ENCODE results near the gene RBMS3. TPM values are rescaled to one million over a fixed set of nuclear protein-coding genes. Genes with fewer than 3 reads are reported as not detected.

The RBMS3 gene
- total and polyA plus RNA-seq, 12 donors = 8.7 to 90.1 (median 51.2) TPM

DNA sequence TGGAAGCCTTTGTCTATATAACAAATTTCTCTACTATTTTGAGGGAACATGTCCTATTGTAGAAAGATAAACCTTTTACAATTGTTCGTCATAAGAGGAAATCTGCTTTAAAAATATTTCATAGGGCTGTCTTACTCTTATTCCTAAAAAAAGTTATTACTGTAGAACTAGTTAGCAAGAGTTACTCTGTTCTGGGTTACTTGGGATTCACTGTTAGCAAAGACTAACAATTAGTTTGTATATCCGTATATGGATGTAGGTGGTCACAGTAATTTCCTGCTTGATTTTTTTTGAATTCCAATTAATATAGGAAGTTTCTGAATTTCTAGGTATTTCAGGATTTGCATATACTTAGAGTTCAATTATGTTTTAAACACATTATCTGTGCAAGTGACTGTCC is 413.5 kb downstream of the RBMS3 start:
- Histone ChIP-seq H3K4me1 (replicated peaks in 1 of 2) (peaks cover 0 to 29% of the 10 kb centered on the region in 2 donors), H3K4me3 (no peak overlapping the region), H3K9me3 (replicated peaks in 1 of 3) (no peaks in the 10 kb centered on the region), H3K27me3 (no peaks in the 10 kb centered on the region), H3K27ac (peak overlapping the region in 2 of 5 donors; percentile 49 to 54), H3K36me3 (replicated peaks in 1 of 2) (no peaks in the 10 kb centered on the region)
- 75 to 87% (median 81%) methylated on average over 2 of the region's 2 CpGs for WGBS, 4 donors
- no peak for DNase-seq
- intact Hi-C loops (cut with DNase I) = no loop called here
- TF ChIP-seq CTCF (IDR thresholded peaks at IDR 0.05) = no peak
- TF ChIP-seq POLR2A (IDR thresholded peaks at IDR 0.05) = no peak

DNA sequence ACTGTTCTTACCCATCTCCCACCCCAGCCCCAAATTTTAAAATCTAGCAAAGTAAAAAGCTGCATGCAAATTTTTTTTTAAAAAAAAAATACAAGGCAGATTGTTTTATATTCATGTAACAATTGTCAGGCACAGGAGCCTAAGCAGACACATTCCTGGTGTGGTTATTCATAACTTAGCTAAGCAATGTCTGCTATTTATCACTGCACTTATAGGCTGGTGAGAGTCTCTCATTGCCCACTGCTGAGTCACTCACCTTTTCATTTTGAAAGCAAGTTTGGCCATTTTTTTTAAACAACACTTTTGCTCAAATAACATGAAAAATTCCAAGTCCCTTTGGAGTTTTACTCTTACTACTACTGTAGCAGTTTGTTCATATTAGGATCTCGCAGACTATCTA is 413.9 kb downstream of the RBMS3 start:
- H3K4me3 ChIP-seq = no peak overlapping the region
- peak overlapping the region in 2 of 5 donors; percentile 54 to 61 for H3K27ac ChIP-seq
- intact Hi-C loops (cut with DNase I) = no loop called here
- DNase-seq = no peak
- H3K4me1 ChIP-seq (replicated peaks in 1 of 2) = peaks cover 0 to 29% of the 10 kb centered on the region in 2 donors
- H3K27me3 ChIP-seq = no peaks in the 10 kb centered on the region
- no peak for TF ChIP-seq POLR2A (IDR thresholded peaks at IDR 0.05)
- TF ChIP-seq CTCF (IDR thresholded peaks at IDR 0.05) = no peak
- 75 to 88% (median 83%) methylated on average over 1 of the region's 1 CpG for WGBS, 4 donors
- no peaks in the 10 kb centered on the region for H3K9me3 ChIP-seq (replicated peaks in 1 of 3)
- no peaks in the 10 kb centered on the region for H3K36me3 ChIP-seq (replicated peaks in 1 of 2)

DNA sequence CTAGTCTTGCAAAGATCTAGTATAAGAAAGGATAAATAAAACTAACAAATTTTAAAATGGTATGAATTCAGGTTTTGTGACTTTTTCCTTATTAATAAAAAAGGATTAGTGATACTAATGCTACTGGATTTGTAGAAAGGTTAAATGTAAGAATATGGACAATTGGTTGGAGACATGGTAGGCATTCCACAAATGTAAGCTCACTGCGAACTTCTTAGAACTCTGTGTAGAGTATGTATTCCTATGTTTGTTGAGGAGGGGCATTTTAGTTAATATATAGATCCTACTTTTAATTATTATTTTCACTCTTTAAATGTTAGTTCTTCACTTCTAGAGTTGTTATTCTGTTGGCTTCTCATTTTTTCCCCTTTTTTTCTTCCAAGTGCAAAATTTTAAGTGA is 414.3 kb downstream of the RBMS3 start:
- peak overlapping the region in 3 of 5 donors; percentile 11 to 61 (median 15) for H3K27ac ChIP-seq
- WGBS, 4 donors = 88 to 94% (median 93%) methylated on average over 1 of the region's 1 CpG
- H3K36me3 ChIP-seq (replicated peaks in 1 of 2) = no peaks in the 10 kb centered on the region
- intact Hi-C loops (cut with DNase I) = no loop called here
- DNase-seq = no peak
- TF ChIP-seq CTCF (IDR thresholded peaks at IDR 0.05) = no peak
- no peak for TF ChIP-seq POLR2A (IDR thresholded peaks at IDR 0.05)
- no peaks in the 10 kb centered on the region for H3K27me3 ChIP-seq
- no peaks in the 10 kb centered on the region for H3K9me3 ChIP-seq (replicated peaks in 1 of 3)
- no peak overlapping the region for H3K4me3 ChIP-seq
- peaks cover 0 to 29% of the 10 kb centered on the region in 2 donors for H3K4me1 ChIP-seq (replicated peaks in 1 of 2)

DNA sequence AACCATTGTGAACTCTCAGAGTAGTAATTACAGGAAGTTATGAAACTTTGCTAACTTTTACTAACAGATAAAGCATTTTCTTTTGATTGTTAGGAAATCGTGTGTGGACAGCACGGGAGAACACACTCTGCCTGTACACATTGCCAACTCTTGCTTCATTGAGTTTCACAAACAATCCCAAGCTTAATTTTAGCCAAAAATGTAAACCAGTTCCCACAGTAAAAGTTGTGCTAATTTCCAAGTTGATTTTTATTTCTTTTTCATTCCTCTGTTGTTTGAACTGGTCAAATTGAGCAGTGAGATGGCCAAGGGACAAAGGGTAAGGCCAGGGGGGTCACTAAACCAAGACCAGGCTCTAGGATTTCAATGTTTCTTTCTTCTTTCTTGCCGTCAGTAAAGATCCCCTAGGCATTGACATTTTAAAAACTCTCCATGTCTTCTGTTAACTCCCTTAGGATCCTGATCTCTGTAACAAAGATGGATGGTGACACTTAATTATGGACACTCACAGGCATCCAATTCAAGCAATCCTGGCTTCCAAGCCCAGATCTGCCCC is 414.9 kb downstream of the RBMS3 start:
- peaks cover 0 to 29% of the 10 kb centered on the region in 2 donors for H3K4me1 ChIP-seq (replicated peaks in 1 of 2)
- no peaks in the 10 kb centered on the region for H3K36me3 ChIP-seq (replicated peaks in 1 of 2)
- DNase-seq = peak in 2 of 7 donors; percentile 15 to 29
- 33 to 61% (median 52%) methylated on average over 3 of the region's 3 CpGs for WGBS, 4 donors
- TF ChIP-seq CTCF (IDR thresholded peaks at IDR 0.05) = no peak
- no peak for TF ChIP-seq POLR2A (IDR thresholded peaks at IDR 0.05)
- no peaks in the 10 kb centered on the region for H3K9me3 ChIP-seq (replicated peaks in 1 of 3)
- H3K27me3 ChIP-seq = no peaks in the 10 kb centered on the region
- peak overlapping the region in 3 of 5 donors; percentile 11 to 23 (median 15) for H3K27ac ChIP-seq
- intact Hi-C loops (cut with DNase I) = no loop called here
- H3K4me3 ChIP-seq = no peak overlapping the region
